B cell (primary cell): ENCODE results near the gene THOC5.

Experiments
- CTCF ChIP-seq: fragments of 200-600 bp; IDR thresholded peaks from one replicate; pipeline ENCODE4 v1.8.0; 2022; ENCODE audit warnings: antibody characterized with exemption, mild to moderate bottlenecking
- EZH2 ChIP-seq: IDR thresholded peaks from 2 replicates; pipeline ENCODE4 v1.6.1; 2012; ENCODE audit warnings: borderline replicate concordance, low read depth, mild to moderate bottlenecking, moderate library complexity, low read length; ENCODE audit not compliant: insufficient read depth, poor library complexity, severe bottlenecking

- TF ChIP-seq CTCF (no peak), EZH2 (no peak)
These were observed 32.7 kb downstream of the THOC5 start for GRCh38 chr22:29520851-29521250.
